Keratinocyte (primary cell): ENCODE data around the gene OSTF1. TPM values are rescaled to one million over a fixed set of nuclear protein-coding genes. Genes with fewer than 3 reads are reported as not detected.

Experiments
- DNase-seq: peaks from one replicate; pipeline ENCODE4 v3.0.0-alpha.2; 2011; ENCODE audit warnings: low read depth, missing footprints, low spot score
- FAIRE-seq: peaks from 2 replicates; lab custom pipeline; 2011; peaks lifted over from hg19 to GRCh38; lab: Jason Lieb, UNC
- H2AFZ ChIP-seq: 2 replicates; pipeline ENCODE4 v1.6.0; 2012; ENCODE audit warnings: low read length, control low read depth, inconsistent platforms; ENCODE audit not compliant: control insufficient read depth
- H3K27ac ChIP-seq: 2 replicates; pipeline ENCODE4 v1.5.1; 2011; ENCODE audit warnings: low read length; ENCODE audit not compliant: control insufficient read depth, insufficient read depth
- H3K27me3 ChIP-seq: 3 replicates; pipeline ENCODE4 v1.6.0; 2011; ENCODE audit warnings: low read length; ENCODE audit not compliant: control insufficient read depth, insufficient read depth; ENCODE audit errors: extremely low read depth
- H3K36me3 ChIP-seq, 2 experiments: 2 replicates in 1 of 2; 3 replicates in 1 of 2; pipeline ENCODE4 v1.5.1; 2011; ENCODE audit warnings: low read length in 2 of 2, mild to moderate bottlenecking in 1 of 2; ENCODE audit not compliant: control insufficient read depth in 2 of 2, insufficient read depth in 2 of 2; ENCODE audit errors: extremely low read depth in 1 of 2
- H3K4me1 ChIP-seq: 3 replicates; pipeline ENCODE4 v1.5.1; 2011; ENCODE audit warnings: low read length; ENCODE audit not compliant: control insufficient read depth, insufficient read depth; ENCODE audit errors: extremely low read depth
- H3K4me2 ChIP-seq: 3 replicates; pipeline ENCODE4 v1.6.0; 2011; ENCODE audit warnings: low read depth, low read length; ENCODE audit not compliant: control insufficient read depth, insufficient read depth; ENCODE audit errors: extremely low read depth
- H3K4me3 ChIP-seq, 3 experiments: fragments of 200-600 bp in 1 of 3; sonication (generic) in 1 of 3; 2 replicates in 2 of 3; 3 replicates in 1 of 3; pipeline ENCODE4 v1.5.1; 2011 to 2016; ENCODE audit warnings: low read length in 3 of 3, mild to moderate bottlenecking in 3 of 3, control low read depth in 2 of 3, inconsistent platforms in 1 of 3, low read depth in 1 of 3, mixed read lengths in 1 of 3, mixed run types in 1 of 3, moderate library complexity in 1 of 3; ENCODE audit not compliant: control insufficient read depth in 2 of 3, insufficient read depth in 2 of 3; ENCODE audit errors: extremely low read depth in 1 of 3
- H3K79me2 ChIP-seq: 2 replicates; pipeline ENCODE4 v1.6.0; 2012; ENCODE audit warnings: low read length; ENCODE audit not compliant: control insufficient read depth, insufficient read depth
- H3K9ac ChIP-seq: 3 replicates; pipeline ENCODE4 v1.6.0; 2011; ENCODE audit warnings: low read length; ENCODE audit not compliant: control insufficient read depth, insufficient read depth; ENCODE audit errors: extremely low read depth
- H3K9me1 ChIP-seq: 3 replicates; pipeline ENCODE4 v1.6.0; 2011; ENCODE audit warnings: low read length; ENCODE audit not compliant: control insufficient read depth, insufficient read depth; ENCODE audit errors: extremely low read depth
- H3K9me3 ChIP-seq: 2 replicates; pipeline ENCODE4 v1.5.1; 2012; ENCODE audit warnings: low read depth, low read length; ENCODE audit not compliant: control insufficient read depth
- H4K20me1 ChIP-seq: 3 replicates; pipeline ENCODE4 v1.6.0; 2011; ENCODE audit warnings: low read length; ENCODE audit not compliant: control insufficient read depth, insufficient read depth; ENCODE audit errors: extremely low read depth
- EZH2 ChIP-seq: IDR thresholded peaks from one replicate; pipeline ENCODE4 v1.6.1; 2012; ENCODE audit warnings: inconsistent platforms, mild to moderate bottlenecking, low read length, moderate library complexity
- dilution Hi-C: fragments of 300-500 bp; cut with MboI; formaldehyde crosslinking; loops from one replicate; pipeline ENCODE4 v1.7.0; 2020; ENCODE audit warnings: low sequenced_read_pairs; ENCODE audit not compliant: extremely low pct_ligation_motif_present
- polyA plus RNA-seq, 5 experiments: library from polyadenylated mRNA; depleted of rRNA in 3 of 5; stranded (reverse) in 3 of 5; stranded (forward) in 1 of 5; unstranded in 1 of 5; fragments of >200 nt; gene quantifications; 1 replicate in 1 of 5; 2 replicates in 3 of 5; 3 replicates in 1 of 5; pipeline versions ENCODE4 v1.2.1 to v1.2.3, GENCODE V29; 2011 to 2012; ENCODE audit warnings: missing spikeins in 2 of 5, low read depth in 1 of 5, low replicate concordance in 1 of 5
- TF ChIP-seq, protein P1 (sequence below), 3 experiments: IDR thresholded peaks in 1 of 3; conservative IDR thresholded peaks in 1 of 3; optimal IDR thresholded peaks in 1 of 3; 2 replicates in 2 of 3; 3 replicates in 1 of 3; pipeline versions ENCODE3 to v1.5.1; 2011; ENCODE audit warnings: low read length in 3 of 3, mild to moderate bottlenecking in 3 of 3, moderate library complexity in 2 of 3, control low read depth in 1 of 3, inconsistent platforms in 1 of 3; ENCODE audit not compliant: insufficient read depth in 2 of 3; ENCODE audit errors: extremely low read depth in 1 of 3

Gene OSTF1
- polyA plus RNA-seq, 1 donor (not counting 4 experiments of a cell fraction or from before 2014, with no cell fraction given): 39.2 TPM

- H3K4me1 ChIP-seq: peaks cover 9% of the 10 kb centered on the region
- H3K4me3 ChIP-seq: no peak overlapping the region
- TF ChIP-seq, protein P1, sequence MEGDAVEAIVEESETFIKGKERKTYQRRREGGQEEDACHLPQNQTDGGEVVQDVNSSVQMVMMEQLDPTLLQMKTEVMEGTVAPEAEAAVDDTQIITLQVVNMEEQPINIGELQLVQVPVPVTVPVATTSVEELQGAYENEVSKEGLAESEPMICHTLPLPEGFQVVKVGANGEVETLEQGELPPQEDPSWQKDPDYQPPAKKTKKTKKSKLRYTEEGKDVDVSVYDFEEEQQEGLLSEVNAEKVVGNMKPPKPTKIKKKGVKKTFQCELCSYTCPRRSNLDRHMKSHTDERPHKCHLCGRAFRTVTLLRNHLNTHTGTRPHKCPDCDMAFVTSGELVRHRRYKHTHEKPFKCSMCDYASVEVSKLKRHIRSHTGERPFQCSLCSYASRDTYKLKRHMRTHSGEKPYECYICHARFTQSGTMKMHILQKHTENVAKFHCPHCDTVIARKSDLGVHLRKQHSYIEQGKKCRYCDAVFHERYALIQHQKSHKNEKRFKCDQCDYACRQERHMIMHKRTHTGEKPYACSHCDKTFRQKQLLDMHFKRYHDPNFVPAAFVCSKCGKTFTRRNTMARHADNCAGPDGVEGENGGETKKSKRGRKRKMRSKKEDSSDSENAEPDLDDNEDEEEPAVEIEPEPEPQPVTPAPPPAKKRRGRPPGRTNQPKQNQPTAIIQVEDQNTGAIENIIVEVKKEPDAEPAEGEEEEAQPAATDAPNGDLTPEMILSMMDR (optimal IDR thresholded peaks at IDR 0.05 in 1 of 3, IDR thresholded peaks at IDR 0.05 in 1 of 3, conservative IDR thresholded peaks at IDR 0.05 in 1 of 3; ENCODE audit: extremely low read depth in 1 of 3, insufficient read depth in 2 of 3, low read length in 3 of 3): no peak
- no peak for TF ChIP-seq EZH2
- H3K27me3 ChIP-seq: no peaks in the 10 kb centered on the region
- no peaks in the 10 kb centered on the region for H3K36me3 ChIP-seq
- H3K4me2 ChIP-seq: no peak overlapping the region
- FAIRE-seq (no peak), DNase-seq (no peak)
- H2AFZ ChIP-seq: no peak overlapping the region
- no peaks in the 10 kb centered on the region for H4K20me1 ChIP-seq
- no peak overlapping the region for H3K27ac ChIP-seq
- peaks cover 2% of the 10 kb centered on the region for H3K9me3 ChIP-seq
- H3K9ac ChIP-seq: no peak overlapping the region
- H3K79me2 ChIP-seq: no peaks in the 10 kb centered on the region
- dilution Hi-C loops: no loop called here
- no peaks in the 10 kb centered on the region for H3K9me1 ChIP-seq
Observed at GRCh38 chr9:75163764-75164163, 75.5 kb downstream of the OSTF1 start.

- no peak for FAIRE-seq
Observed at GRCh38 chr9:75164573-75164972, 76.3 kb downstream of the OSTF1 start.

More at GRCh38 chr9:75164573-75164972, 76.3 kb downstream of the OSTF1 start:
- Histone ChIP-seq H3K4me2 (no peak overlapping the region), H4K20me1 (no peaks in the 10 kb centered on the region), H3K79me2 (no peaks in the 10 kb centered on the region), H3K27me3 (no peaks in the 10 kb centered on the region), H3K36me3 (no peaks in the 10 kb centered on the region), H2AFZ (no peak overlapping the region), H3K4me1 (peaks cover 17% of the 10 kb centered on the region), H3K9ac (no peak overlapping the region), H3K9me1 (no peaks in the 10 kb centered on the region), H3K27ac (no peak overlapping the region), H3K9me3 (peaks cover 2% of the 10 kb centered on the region), H3K4me3 (no peak overlapping the region)
- no peak for TF ChIP-seq EZH2
- TF ChIP-seq, protein P1 (optimal IDR thresholded peaks at IDR 0.05 in 1 of 3, IDR thresholded peaks at IDR 0.05 in 1 of 3, conservative IDR thresholded peaks at IDR 0.05 in 1 of 3; ENCODE audit: extremely low read depth in 1 of 3, insufficient read depth in 2 of 3, low read length in 3 of 3): no peak
- dilution Hi-C loops: no loop called here
- no peak for DNase-seq
